ENCODE data around the gene COPS9. TPM values are rescaled to one million over a fixed set of nuclear protein-coding genes. Genes with fewer than 3 reads are reported as not detected.

Gene COPS9
- total RNA-seq, 1 donor from 2014 or later: 109 TPM

DNA sequence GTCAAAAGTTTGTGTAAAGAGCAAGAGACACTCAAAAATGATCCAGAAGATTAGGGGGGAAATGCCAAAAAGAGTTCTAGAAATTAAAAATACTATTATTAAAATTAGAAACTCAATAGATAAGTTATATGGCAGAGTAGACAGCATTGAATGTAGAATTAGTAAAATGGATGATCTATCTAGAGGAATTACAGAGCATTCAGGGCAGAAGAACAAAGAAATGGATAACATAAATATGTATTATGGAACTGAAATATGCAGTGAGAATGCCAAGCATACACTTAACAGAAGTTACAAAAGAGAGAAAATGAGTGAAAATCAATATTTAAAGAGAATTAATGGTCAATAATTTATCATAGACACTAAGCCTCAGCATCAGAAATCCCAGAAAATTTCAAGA lies 49.5 kb downstream of the COPS9 start:
- no peak for DNase-seq

More for the DNA sequence above, 49.5 kb downstream of the COPS9 start:
- intact Hi-C loops (cut with DNase I): no loop called here
- H3K4me3 ChIP-seq: no peak overlapping the region
- no peaks in the 10 kb centered on the region for H3K27me3 ChIP-seq (ENCODE audit: low read depth)
- TF ChIP-seq, protein P1, sequence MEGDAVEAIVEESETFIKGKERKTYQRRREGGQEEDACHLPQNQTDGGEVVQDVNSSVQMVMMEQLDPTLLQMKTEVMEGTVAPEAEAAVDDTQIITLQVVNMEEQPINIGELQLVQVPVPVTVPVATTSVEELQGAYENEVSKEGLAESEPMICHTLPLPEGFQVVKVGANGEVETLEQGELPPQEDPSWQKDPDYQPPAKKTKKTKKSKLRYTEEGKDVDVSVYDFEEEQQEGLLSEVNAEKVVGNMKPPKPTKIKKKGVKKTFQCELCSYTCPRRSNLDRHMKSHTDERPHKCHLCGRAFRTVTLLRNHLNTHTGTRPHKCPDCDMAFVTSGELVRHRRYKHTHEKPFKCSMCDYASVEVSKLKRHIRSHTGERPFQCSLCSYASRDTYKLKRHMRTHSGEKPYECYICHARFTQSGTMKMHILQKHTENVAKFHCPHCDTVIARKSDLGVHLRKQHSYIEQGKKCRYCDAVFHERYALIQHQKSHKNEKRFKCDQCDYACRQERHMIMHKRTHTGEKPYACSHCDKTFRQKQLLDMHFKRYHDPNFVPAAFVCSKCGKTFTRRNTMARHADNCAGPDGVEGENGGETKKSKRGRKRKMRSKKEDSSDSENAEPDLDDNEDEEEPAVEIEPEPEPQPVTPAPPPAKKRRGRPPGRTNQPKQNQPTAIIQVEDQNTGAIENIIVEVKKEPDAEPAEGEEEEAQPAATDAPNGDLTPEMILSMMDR (IDR thresholded peaks at IDR 0.05): no peak
- H3K27ac ChIP-seq: no peak overlapping the region
- H3K4me1 ChIP-seq: no peaks in the 10 kb centered on the region
- H3K9me3 ChIP-seq: no peaks in the 10 kb centered on the region
- no peak for ATAC-seq
- no peaks in the 10 kb centered on the region for H3K36me3 ChIP-seq

Other genes starting within 250 kb of the COPS9 start
- 92.2 TPM for gene NDUFA10, start 111.0 kb downstream of the COPS9 start, total RNA-seq
- gene OR6B2, start 105.9 kb downstream of the COPS9 start, total RNA-seq: not detected
- not detected for gene OR6B3, start 82.8 kb downstream of the COPS9 start, total RNA-seq
- gene OTOS, start 4.4 kb upstream of the COPS9 start, total RNA-seq: not detected

Data from lower lobe of right lung (tissue), 2 donors.